Coronary artery (tissue), 2 donors: ENCODE measurements around the gene KIF21A.

Experiments used
- DNase-seq: peaks from one replicate; pipeline ENCODE4 v3.0.0-alpha.2; 2017; ENCODE audit warnings: low spot score
- H3K27ac ChIP-seq, 2 donors: fragments of 200-600 bp; sonication (generic); one replicate each; pipeline ENCODE4 v1.5.1; 2016 to 2019
- H3K4me3 ChIP-seq: fragments of 200-600 bp; sonication (generic); 2 replicates; pipeline ENCODE4 v1.5.1; 2016; ENCODE audit warnings: mild to moderate bottlenecking, moderate library complexity
- TF ChIP-seq, protein P1 (sequence below): fragments of 200-600 bp; sonication (generic); IDR thresholded peaks from one replicate; pipeline ENCODE4 v1.5.1; 2019; ENCODE audit warnings: antibody characterized with exemption

The KIF21A gene

DNA sequence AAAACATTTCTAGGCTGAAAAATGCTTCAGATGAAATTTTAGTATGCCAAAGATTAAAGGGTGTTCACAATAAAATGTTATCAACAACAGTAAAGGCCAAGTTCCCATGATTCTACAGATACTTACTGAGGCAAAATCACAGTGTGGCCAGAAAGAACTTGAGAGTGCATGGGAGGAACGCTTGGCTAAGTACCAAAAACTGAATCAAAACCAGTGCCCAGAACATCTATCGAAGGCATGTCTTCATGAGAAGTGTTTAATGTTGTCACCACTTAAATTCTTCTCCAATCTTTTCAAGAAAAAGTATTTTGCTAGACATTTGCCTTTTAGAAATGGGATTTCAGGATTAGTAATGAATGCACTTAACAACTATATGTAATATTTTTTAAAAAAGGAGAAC is 41.5 kb downstream of the KIF21A start:
- no peak for DNase-seq
- TF ChIP-seq, protein P1, sequence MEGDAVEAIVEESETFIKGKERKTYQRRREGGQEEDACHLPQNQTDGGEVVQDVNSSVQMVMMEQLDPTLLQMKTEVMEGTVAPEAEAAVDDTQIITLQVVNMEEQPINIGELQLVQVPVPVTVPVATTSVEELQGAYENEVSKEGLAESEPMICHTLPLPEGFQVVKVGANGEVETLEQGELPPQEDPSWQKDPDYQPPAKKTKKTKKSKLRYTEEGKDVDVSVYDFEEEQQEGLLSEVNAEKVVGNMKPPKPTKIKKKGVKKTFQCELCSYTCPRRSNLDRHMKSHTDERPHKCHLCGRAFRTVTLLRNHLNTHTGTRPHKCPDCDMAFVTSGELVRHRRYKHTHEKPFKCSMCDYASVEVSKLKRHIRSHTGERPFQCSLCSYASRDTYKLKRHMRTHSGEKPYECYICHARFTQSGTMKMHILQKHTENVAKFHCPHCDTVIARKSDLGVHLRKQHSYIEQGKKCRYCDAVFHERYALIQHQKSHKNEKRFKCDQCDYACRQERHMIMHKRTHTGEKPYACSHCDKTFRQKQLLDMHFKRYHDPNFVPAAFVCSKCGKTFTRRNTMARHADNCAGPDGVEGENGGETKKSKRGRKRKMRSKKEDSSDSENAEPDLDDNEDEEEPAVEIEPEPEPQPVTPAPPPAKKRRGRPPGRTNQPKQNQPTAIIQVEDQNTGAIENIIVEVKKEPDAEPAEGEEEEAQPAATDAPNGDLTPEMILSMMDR, result no peak
- no peak overlapping the region for H3K27ac ChIP-seq
- H3K4me3 ChIP-seq, result no peak overlapping the region

DNA sequence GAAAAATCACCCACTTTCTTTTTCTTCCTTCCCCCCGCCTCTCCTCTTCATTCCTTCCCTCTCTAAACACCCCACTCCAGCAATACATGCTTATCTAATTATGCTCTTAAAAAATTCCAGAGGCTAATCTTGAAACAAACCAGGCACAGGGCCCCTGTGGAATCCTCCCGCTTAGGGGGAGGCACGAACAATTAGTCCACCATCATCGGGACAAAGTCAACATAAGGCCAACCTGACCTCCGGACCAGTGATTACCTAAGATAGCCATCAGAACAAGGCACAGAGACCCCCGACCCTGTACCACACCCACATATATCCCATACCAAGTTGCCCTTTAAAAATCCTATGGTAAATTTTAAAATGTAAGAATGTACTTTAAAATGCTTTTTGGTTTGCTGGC is 47.1 kb downstream of the KIF21A start:
- H3K4me3 ChIP-seq, result no peak overlapping the region
- no peak overlapping the region for H3K27ac ChIP-seq
- TF ChIP-seq, protein P1, result no peak
- DNase-seq, result no peak

DNA sequence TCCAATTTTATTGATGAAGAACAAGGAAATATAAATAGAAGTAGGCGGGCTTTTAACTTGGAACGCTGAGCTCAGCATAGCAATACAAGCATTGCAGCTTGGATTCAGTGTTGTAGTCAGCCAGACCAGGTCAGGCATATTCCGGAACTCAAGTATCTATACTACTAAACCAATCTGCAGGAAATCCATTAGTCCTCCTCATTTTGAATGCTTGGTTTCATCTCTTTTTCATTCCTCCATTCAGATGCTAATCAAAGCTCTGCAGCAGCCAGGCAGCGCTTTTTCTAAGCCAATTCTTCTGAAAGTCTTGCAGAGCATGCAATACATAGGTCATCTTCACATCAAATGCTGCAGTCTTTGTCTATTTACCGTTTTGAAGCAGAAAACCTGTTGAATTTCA is 49.0 kb downstream of the KIF21A start:
- no peak for DNase-seq
- H3K4me3 ChIP-seq, result no peak overlapping the region
- TF ChIP-seq, protein P1, result no peak
- no peak overlapping the region for H3K27ac ChIP-seq

DNA sequence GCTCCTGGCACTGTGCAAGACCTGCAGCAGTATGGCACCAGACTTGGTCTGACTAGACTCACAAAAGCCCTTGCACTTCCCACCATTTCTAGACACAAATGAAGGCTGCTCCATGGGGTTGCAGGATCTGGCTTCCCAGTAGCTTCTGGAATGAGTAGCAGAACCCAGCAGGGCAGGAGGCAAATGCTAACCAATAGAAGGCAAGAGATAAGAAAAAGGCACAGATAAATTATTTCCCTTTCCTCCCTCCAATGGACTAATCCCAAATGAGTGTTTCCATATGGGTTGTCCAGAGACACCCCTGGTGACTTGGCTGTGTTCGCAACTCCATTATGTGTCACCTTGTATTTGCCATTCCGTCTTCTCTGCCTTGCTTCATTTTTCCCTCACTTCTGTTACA is 49.7 kb downstream of the KIF21A start:
- TF ChIP-seq, protein P1, result no peak
- DNase-seq, result no peak
- no peak overlapping the region for H3K4me3 ChIP-seq
- no peak overlapping the region for H3K27ac ChIP-seq

DNA sequence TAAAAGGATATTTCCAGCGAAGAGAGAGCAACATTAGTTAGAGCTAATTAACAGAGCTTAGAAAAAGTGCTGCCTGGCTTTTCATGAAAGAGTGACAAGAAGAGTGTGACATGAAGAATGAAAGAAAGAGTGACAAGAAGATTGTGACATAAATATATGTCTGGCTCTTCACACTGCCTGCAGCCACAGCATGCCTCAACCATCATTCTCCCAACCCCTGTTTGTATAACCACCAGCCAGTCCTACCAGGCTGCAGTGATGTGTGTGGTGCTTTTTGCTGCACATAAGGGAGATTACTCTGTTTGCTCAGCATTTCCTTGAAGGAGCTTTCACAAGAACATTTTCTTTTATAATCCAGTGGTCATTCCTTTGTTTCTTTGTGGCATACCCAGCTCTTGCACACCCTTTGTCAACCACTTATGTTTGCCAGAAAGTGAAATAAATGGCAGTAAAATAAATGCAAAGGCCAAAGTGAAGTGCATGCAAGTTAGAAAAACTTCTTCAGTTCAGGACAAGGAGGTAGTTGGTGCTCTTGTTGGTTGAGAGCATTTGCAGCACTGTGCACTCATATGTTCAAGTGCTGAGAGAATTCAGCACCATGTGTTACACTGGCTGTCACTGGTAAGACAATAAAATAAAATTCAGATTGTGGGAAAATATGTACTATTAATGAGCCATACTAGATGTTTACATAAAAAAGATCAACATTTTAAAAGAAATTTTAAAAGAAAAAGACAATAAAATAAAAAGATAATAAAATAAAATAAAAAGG is 50.6 kb downstream of the KIF21A start:
- Histone ChIP-seq H3K4me3 (no peak overlapping the region), H3K27ac (no peak overlapping the region)
- TF ChIP-seq, protein P1, result no peak
- DNase-seq, result no peak

DNA sequence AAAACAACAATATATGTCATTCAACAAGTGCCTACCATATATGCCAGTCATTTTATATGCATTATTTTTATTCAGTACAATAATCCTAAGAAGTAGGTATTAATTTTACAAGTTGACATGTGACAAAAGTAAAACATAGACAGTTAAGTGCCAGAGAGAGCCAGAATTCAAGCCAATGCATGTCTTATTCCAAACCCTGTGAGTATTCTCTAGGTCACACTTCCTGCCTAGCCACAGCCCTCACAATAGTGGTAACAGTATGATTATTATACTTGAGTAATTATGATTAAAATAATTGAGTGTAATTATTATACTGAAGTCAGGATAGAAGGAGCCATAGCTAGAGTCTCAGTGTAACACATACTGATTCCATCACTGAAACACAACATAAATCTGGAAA is 52.2 kb downstream of the KIF21A start:
- no peak for DNase-seq
- Histone ChIP-seq H3K27ac (no peak overlapping the region), H3K4me3 (no peak overlapping the region)
- TF ChIP-seq, protein P1, result no peak

DNA sequence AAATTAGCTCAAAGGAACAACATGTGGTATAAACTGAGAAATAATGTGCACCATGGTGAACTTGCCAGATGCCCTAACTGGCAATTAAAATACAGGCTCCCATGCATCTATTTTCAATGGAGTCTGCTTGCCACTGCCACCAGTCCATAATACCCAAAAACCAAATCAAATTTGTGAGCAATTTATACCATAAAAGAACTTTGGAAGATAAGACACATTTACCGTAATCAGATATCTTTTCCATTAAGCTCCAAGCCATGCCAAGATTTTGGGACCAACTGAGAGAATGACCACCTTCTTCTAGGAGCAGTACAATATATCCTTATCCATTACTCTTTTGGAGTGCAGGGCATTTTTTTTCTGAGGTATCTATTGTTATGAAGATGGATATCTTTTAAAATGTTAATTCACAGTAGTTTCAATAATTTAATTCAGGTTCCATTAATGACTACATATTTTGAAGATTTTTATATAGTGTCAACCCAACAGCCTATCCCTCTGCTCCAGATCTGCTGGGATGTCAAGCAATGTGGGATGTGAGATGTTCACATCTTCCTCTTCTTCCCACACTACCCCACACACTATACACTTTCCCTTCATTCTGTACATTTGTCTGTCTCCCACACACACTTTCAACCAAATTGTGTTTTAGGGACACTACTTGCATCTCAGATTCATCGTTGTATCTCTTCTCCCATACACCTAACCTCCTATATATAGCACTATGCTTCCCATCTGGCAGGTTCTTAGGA is 53.3 kb downstream of the KIF21A start:
- DNase-seq, result no peak
- Histone ChIP-seq H3K4me3 (no peak overlapping the region), H3K27ac (no peak overlapping the region)
- TF ChIP-seq, protein P1, result no peak
